LNCAP (cell line): ENCODE measurements around the gene SAMD9.

Experiments
- CTCF ChIP-seq: fragments of 450-650 bp; IDR thresholded peaks from 2 replicates; pipeline ENCODE4 v1.5.1; 2017; ENCODE audit warnings: mild to moderate bottlenecking

Gene SAMD9

GRCh38 chr7:93055543-93056107 is 62.2 kb downstream of the SAMD9 start:
- peak; percentile 85 for TF ChIP-seq CTCF

DNA sequence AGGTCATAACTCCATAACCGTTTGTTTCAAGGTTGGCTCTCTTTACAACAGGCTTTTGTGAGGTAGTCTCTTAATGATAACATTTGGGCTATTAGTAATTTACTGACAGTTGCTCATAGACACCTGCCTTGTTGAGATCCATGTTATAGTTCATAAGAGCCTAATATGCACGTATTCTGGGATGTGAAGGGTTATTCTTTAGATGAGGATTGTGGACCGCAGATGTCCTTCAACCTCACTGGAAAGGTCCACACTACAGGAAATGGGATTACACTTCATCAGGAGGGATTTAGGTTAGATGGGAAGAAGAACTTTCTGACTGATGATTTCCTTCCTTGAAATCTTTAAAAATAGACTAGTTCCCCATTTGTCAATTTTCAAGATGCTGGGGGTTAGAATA is 62.8 kb downstream of the SAMD9 start:
- no peak for TF ChIP-seq CTCF

- TF ChIP-seq CTCF, result no peak
Measured at GRCh38 chr7:93053949-93054943, 63.5 kb downstream of the SAMD9 start.

GRCh38 chr7:93053209-93053948 is 64.4 kb downstream of the SAMD9 start:
- no peak for TF ChIP-seq CTCF

GRCh38 chr7:93051660-93052059 is 66.1 kb downstream of the SAMD9 start:
- TF ChIP-seq CTCF, result no peak
